ENCODE data around the gene RBFA.
"Not testable (repeated sequence)": the region's sequence is repeated elsewhere in the genome, so short reads cannot be mapped to it uniquely, and the experiment has no call there.

Gene RBFA

DNA sequence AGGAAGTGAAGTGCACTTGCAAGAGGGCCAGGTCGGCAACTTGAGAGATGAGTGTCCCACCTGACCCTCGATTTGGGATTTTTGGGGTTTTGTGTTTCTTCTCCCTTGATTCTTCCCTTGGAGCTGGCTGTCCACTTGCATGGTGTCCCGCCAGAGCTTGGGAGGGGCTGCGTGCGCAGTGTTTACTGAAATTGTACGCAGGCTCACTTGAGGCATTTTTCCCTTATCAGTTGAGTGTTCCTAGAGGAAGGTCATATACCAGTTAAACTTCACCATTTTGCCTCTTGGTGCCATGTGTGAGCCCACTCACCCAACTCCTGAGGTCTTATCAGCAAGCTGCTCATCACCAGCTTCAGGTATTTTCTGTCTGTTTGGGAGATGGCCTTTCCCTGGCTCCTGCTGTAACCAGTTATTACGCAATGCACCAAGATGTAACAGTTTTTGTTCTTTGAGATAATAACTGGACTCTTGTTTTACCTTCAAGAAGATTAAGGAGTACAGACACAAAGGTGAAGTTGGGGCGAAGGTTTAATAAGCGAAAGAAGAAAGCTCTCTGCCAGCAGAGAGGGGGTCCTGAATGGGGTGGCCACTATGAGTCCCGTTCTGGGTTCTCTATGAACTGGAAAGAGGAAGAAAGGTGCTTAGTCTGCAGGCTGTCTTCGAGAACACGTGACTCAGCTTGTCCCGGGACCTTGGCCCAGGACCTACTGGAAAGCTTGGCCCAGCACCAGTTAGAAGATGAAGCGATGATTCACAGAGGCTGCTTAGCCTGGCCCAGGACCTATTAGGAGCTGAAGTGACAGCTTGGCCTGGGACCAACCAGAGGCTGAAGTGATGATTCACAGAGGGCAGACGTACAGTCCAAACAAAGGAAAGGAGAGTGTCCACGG is 24.3 kb upstream of the RBFA start:
- Histone ChIP-seq H2AFZ (ENCODE audit: low read length) (no peak overlapping the region), H3K9ac (ENCODE audit: low read length) (no peak overlapping the region), H3K79me2 (ENCODE audit: insufficient read depth, low read length) (no peaks in the 10 kb centered on the region), H3K9me2 (ENCODE audit: low read depth, low read length) (no peaks in the 10 kb centered on the region), H3K4me2 (ENCODE audit: low read length) (no peak overlapping the region), H3K4me1 (ENCODE audit: insufficient read depth, low read length, severe bottlenecking) (peaks cover 3% of the 10 kb centered on the region), H3F3A (ENCODE audit: insufficient read depth, low read length) (no peaks in the 10 kb centered on the region), H3K4me3 (ENCODE audit: low read depth, low read length, poor library complexity, severe bottlenecking) (no peak overlapping the region), H4K20me1 (ENCODE audit: insufficient read depth, low read length) (no peaks in the 10 kb centered on the region), H3K27ac (ENCODE audit: low read depth, low read length, poor library complexity, severe bottlenecking) (no peak overlapping the region), H3K36me3 (ENCODE audit: insufficient read depth, low read length) (no peaks in the 10 kb centered on the region), H3K9me3 (ENCODE audit: low read length) (no peaks in the 10 kb centered on the region), H3K27me3 (ENCODE audit: insufficient read depth, low read length) (peaks cover 4% of the 10 kb centered on the region; the same call in 1 of the 2 replicates)
- no peak for TF ChIP-seq EZH2 (IDR thresholded peaks at IDR 0.05; ENCODE audit: borderline replicate concordance, low read length)
- TF ChIP-seq, protein P1, sequence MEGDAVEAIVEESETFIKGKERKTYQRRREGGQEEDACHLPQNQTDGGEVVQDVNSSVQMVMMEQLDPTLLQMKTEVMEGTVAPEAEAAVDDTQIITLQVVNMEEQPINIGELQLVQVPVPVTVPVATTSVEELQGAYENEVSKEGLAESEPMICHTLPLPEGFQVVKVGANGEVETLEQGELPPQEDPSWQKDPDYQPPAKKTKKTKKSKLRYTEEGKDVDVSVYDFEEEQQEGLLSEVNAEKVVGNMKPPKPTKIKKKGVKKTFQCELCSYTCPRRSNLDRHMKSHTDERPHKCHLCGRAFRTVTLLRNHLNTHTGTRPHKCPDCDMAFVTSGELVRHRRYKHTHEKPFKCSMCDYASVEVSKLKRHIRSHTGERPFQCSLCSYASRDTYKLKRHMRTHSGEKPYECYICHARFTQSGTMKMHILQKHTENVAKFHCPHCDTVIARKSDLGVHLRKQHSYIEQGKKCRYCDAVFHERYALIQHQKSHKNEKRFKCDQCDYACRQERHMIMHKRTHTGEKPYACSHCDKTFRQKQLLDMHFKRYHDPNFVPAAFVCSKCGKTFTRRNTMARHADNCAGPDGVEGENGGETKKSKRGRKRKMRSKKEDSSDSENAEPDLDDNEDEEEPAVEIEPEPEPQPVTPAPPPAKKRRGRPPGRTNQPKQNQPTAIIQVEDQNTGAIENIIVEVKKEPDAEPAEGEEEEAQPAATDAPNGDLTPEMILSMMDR (IDR thresholded peaks at IDR 0.05; ENCODE audit: low read length), result no peak

DNA sequence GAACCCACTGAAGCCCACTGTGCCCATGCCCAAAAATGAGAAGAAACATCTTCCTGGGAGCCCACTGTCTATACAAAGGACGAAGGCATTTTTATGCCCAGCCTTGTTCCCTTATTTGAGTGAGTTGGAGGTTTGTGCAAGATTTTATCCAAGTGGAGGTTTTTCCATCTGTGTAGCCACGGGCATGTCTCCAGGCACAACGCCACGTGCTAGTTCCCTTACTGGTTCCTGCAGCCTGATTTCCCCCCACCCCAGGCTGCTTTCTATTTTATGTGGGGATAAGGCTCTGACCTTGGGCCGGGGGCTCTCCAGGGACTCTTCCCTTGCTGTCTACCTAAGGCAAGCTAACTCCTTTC is 23.7 kb upstream of the RBFA start:
- no peaks in the 10 kb centered on the region for H3F3A ChIP-seq (ENCODE audit: insufficient read depth, low read length)
- peaks cover 4% of the 10 kb centered on the region; the same call in 1 of the 2 replicates for H3K27me3 ChIP-seq (ENCODE audit: insufficient read depth, low read length)
- no peaks in the 10 kb centered on the region for H3K36me3 ChIP-seq (ENCODE audit: insufficient read depth, low read length)
- no peaks in the 10 kb centered on the region for H3K9me3 ChIP-seq (ENCODE audit: low read length)
- peaks cover 3% of the 10 kb centered on the region for H3K4me1 ChIP-seq (ENCODE audit: insufficient read depth, low read length, severe bottlenecking)
- no peaks in the 10 kb centered on the region for H3K79me2 ChIP-seq (ENCODE audit: insufficient read depth, low read length)
- no peak overlapping the region for H3K4me2 ChIP-seq (ENCODE audit: low read length)
- no peak overlapping the region for H3K27ac ChIP-seq (ENCODE audit: low read depth, low read length, poor library complexity, severe bottlenecking)
- no peaks in the 10 kb centered on the region for H3K9me2 ChIP-seq (ENCODE audit: low read depth, low read length)
- no peak overlapping the region for H3K4me3 ChIP-seq (ENCODE audit: low read depth, low read length, poor library complexity, severe bottlenecking)
- H4K20me1 ChIP-seq (ENCODE audit: insufficient read depth, low read length), result no peaks in the 10 kb centered on the region
- H3K9ac ChIP-seq (ENCODE audit: low read length), result no peak overlapping the region
- no peak overlapping the region for H2AFZ ChIP-seq (ENCODE audit: low read length)
- TF ChIP-seq, protein P1 (IDR thresholded peaks at IDR 0.05; ENCODE audit: low read length), result no peak
- TF ChIP-seq EZH2 (IDR thresholded peaks at IDR 0.05; ENCODE audit: borderline replicate concordance, low read length), result no peak

DNA sequence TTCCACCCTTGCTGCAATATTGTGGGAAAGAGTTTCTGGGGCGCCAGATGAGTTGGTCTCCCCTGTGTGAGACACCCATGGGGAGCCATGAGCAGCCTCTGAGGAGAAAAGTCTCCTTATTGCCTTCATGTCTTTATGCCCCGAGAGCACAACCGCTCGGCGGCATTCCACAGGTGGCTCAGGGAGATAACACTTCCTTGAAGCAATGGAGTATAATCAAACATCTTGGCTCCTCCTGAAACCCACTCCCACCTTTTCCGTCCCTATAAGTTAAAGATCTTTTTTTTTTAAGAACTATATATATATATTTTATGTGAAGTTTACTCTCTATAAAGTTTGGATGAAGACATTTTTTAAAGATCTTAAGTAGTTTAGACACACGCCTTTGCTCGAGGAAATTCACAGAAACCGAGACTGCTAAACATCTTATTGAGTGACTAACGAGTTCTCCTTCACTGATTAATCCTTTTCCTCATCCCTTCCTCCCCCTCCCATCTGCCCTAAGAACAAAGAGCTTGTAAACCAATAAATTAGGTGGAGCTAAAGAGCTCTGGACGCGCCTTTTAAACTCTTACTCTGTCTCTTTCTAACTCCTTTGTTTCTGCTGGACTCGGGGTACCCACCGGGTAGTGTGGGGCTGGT is 22.6 kb upstream of the RBFA start:
- not testable (repeated sequence) for H3K9me3 ChIP-seq (ENCODE audit: low read length); H3K9me2 ChIP-seq (ENCODE audit: low read depth, low read length); H3K27ac ChIP-seq (ENCODE audit: low read depth, low read length, poor library complexity, severe bottlenecking); H3K36me3 ChIP-seq (ENCODE audit: insufficient read depth, low read length); H3F3A ChIP-seq (ENCODE audit: insufficient read depth, low read length); H3K79me2 ChIP-seq (ENCODE audit: insufficient read depth, low read length); H3K4me1 ChIP-seq (ENCODE audit: insufficient read depth, low read length, severe bottlenecking); H3K4me2 ChIP-seq (ENCODE audit: low read length); H3K4me3 ChIP-seq (ENCODE audit: low read depth, low read length, poor library complexity, severe bottlenecking); H2AFZ ChIP-seq (ENCODE audit: low read length); H4K20me1 ChIP-seq (ENCODE audit: insufficient read depth, low read length); H3K9ac ChIP-seq (ENCODE audit: low read length); H3K27me3 ChIP-seq (ENCODE audit: insufficient read depth, low read length)

Measured in OCI-LY1 (cell line).